ENCODE data around the gene THAP11. TPM values are rescaled to one million over a fixed set of nuclear protein-coding genes. Genes with fewer than 3 reads are reported as not detected.

THAP11 gene
- total and polyA plus RNA-seq, 2 of the 13 experiments (the other 11 are each of a cell fraction or from before 2014, with no cell fraction given), result 44.2 to 53.4 TPM

- TF ChIP-seq BORCS8-MEF2B (CRISPR knock-in tag; IDR thresholded peaks at IDR 0.05) (peak; percentile 89), RNF2 (conservative IDR thresholded peaks at IDR 0.05; ENCODE audit: low read depth) (no peak), ARHGAP35 (CRISPR knock-in tag; IDR thresholded peaks at IDR 0.05; ENCODE audit: borderline replicate concordance) (peak; percentile 92), NR0B2 (CRISPR knock-in tag; IDR thresholded peaks at IDR 0.05) (no peak; the same call in 1 of the 2 replicates), GRHL1 (CRISPR knock-in tag; conservative IDR thresholded peaks at IDR 0.05) (no peak), YEATS4 (CRISPR knock-in tag; IDR thresholded peaks at IDR 0.05; ENCODE audit: borderline replicate concordance) (peak; percentile 95), RFXANK (CRISPR knock-in tag; IDR thresholded peaks at IDR 0.05) (0 out of 2 replicates have a peak, but pooled peaks have one; percentile 30), HOXA7 (CRISPR knock-in tag; IDR thresholded peaks at IDR 0.05) (no peak), E2F5 (CRISPR knock-in tag; conservative IDR thresholded peaks at IDR 0.05) (0 out of 2 replicates have a peak, but pooled peaks have one; percentile 33), RARG (CRISPR knock-in tag; IDR thresholded peaks at IDR 0.05; ENCODE audit: low read depth) (peak; percentile 84; the same call in 1 of the 2 replicates), ZFP90 (CRISPR knock-in tag; IDR thresholded peaks at IDR 0.05; ENCODE audit: borderline replicate concordance) (peak; percentile 67; the same call in 1 of the 2 replicates), ZBTB26 (CRISPR knock-in tag; IDR thresholded peaks at IDR 0.05; ENCODE audit: borderline replicate concordance) (peak; percentile 36; the same call in 1 of the 2 replicates), ZBTB39 (CRISPR knock-in tag; IDR thresholded peaks at IDR 0.05) (peak; percentile 83; the same call in 1 of the 2 replicates), NCOA5 (CRISPR knock-in tag; IDR thresholded peaks at IDR 0.05) (no peak), MAF1 (CRISPR knock-in tag; IDR thresholded peaks at IDR 0.05; ENCODE audit: borderline replicate concordance) (no peak; the same call in 1 of the 2 replicates), MAFK (conservative IDR thresholded peaks at IDR 0.05 in 1 of 2, IDR thresholded peaks at IDR 0.05 in 1 of 2; ENCODE audit: low read length in 2 of 2) (peak; percentile 54 to 81)
Observed at GRCh38 chr16:67872631-67873434, 30.7 kb downstream of the THAP11 start, which contains the start of gene EDC4 (continued).

Data from HepG2 (cell line).